ENCODE measurements around the gene C11orf68. TPM values are rescaled to one million over a fixed set of nuclear protein-coding genes. Genes with fewer than 3 reads are reported as not detected.

C11orf68 gene
- total and polyA plus RNA-seq, 2 donors (not counting 1 experiment from before 2014, with no cell fraction given): 34.9 to 50.6 TPM

GRCh38 chr11:65883058-65883761 lies 35.7 kb downstream of the C11orf68 start:
- peaks cover 24% of the 10 kb centered on the region for H3K79me2 ChIP-seq (ENCODE audit: control insufficient read depth, insufficient read depth, low read length)
- CTCF ChIA-PET: interaction anchor here (1.5 to 15.5 kb wide), 16 partner anchors 12 to 178 kb away, joined by 5 to 244 read pairs (median 16); partner anchors contain the start of genes AP5B1, C11orf68, CFL1 and FOSL1
- peaks cover 5% of the 10 kb centered on the region for H4K20me1 ChIP-seq (ENCODE audit: control insufficient read depth, insufficient read depth, low read length, poor library complexity, severe bottlenecking)
- Mint-ChIP-seq H3K4me1 (peaks cover 44% of the 10 kb centered on the region), H3K27ac (no peak overlapping the region), H3K4me3 (no peak overlapping the region), H3K27me3 (no peaks in the 10 kb centered on the region), H3K9me3 (ENCODE audit: insufficient read depth) (no peaks in the 10 kb centered on the region)
- H3K4me1 ChIP-seq (ENCODE audit: control insufficient read depth in 2 of 2, insufficient read depth in 2 of 2, low read length in 2 of 2): peaks cover 16 to 40% of the 10 kb centered on the region in 2 donors
- no peak overlapping the region for H3K27ac ChIP-seq (ENCODE audit: low read length in 2 of 2)
- H3K9me3 ChIP-seq (ENCODE audit: control extremely low read depth in 1 of 3, control insufficient read depth in 2 of 3, insufficient read depth in 1 of 3, low read length in 2 of 3): no peaks in the 10 kb centered on the region
- no peak overlapping the region for H3K4me2 ChIP-seq (replicated peaks; ENCODE audit: low read depth, low read length, poor library complexity, severe bottlenecking)
- WGBS (ENCODE audit: insufficient coverage): 99% methylated on average over 9 of the region's 13 CpGs
- intact Hi-C loops (cut with micrococcal nuclease): no loop called here
- TF ChIP-seq EZH2 (IDR thresholded peaks at IDR 0.05; ENCODE audit: borderline replicate concordance, insufficient read depth, low read depth, low read length, poor library complexity, severe bottlenecking) (no peak), CTCF (IDR thresholded peaks at IDR 0.05) (no peak)
- H3K9ac ChIP-seq (ENCODE audit: low read length): no peak overlapping the region
- peaks cover 0 to 31% of the 10 kb centered on the region in 2 experiments for H3K36me3 ChIP-seq (replicated peaks in 1 of 2; ENCODE audit: control extremely low read depth in 1 of 2, control insufficient read depth in 1 of 2, extremely low read depth in 1 of 2, insufficient read depth in 2 of 2, low read length in 1 of 2)
- DNase-seq (no peak), ATAC-seq (ENCODE audit: low read depth) (no peak)
- H2AFZ ChIP-seq (ENCODE audit: insufficient read depth, low read depth, low read length, poor library complexity, severe bottlenecking): no peak overlapping the region
- H3K4me3 ChIP-seq (ENCODE audit: control extremely low read depth in 1 of 5, extremely low read depth in 1 of 5, insufficient read depth in 1 of 5, low read depth in 2 of 5, low read length in 4 of 5): no peak overlapping the region
- POLR2A ChIA-PET: interaction anchor here (0.6 to 3.3 kb wide), 2 partner anchors 24 to 163 kb away, joined by 4 to 13 read pairs; partner anchors contain the start of genes CFL1, MUS81 and RNASEH2C
- H3K27me3 ChIP-seq (replicated peaks in 1 of 4; ENCODE audit: control extremely low read depth in 1 of 4, control insufficient read depth in 3 of 4, insufficient read depth in 4 of 4, low read length in 3 of 4): no peaks in the 10 kb centered on the region
